Endothelial cell of umbilical vein (primary cell): ENCODE measurements around the gene OGDH. TPM values are rescaled to one million over a fixed set of nuclear protein-coding genes. Genes with fewer than 3 reads are reported as not detected.

Experiments
- BruUV-seq: library from RNA; stranded (reverse); fragments of 400-500 nt; replicated peaks from 2 replicates; lab custom pipeline; 2021; lab: Mats Ljungman, UMichigan
- CTCF ChIA-PET: fragments of 300-600, 350-600 bp; sonication (Branson Sonifier 250); formaldehyde crosslinking; loops from one replicate; lab custom pipeline; 2021; ENCODE audit warnings: antibody characterized with exemption, inconsistent platforms; lab: Charles Lee
- POLR2A ChIA-PET: fragments of 300-600, 350-600 bp; sonication (Branson Sonifier 250); formaldehyde crosslinking; loops from one replicate; lab custom pipeline; 2021; ENCODE audit warnings: antibody characterized with exemption, inconsistent platforms; lab: Charles Lee
- DNase-seq: peaks from one replicate; pipeline ENCODE4 v3.0.0-alpha.2; 2011; ENCODE audit warnings: low read depth, low spot score
- FAIRE-seq: peaks from 2 replicates; lab custom pipeline; 2011; peaks lifted over from hg19 to GRCh38; lab: Jason Lieb, UNC
- H2AFZ ChIP-seq: 2 replicates; pipeline ENCODE4 v1.6.0; 2012; ENCODE audit warnings: low read depth, low read length, control low read depth, inconsistent platforms
- H3K27ac ChIP-seq: 2 replicates; pipeline ENCODE4 v1.5.1; 2011; ENCODE audit warnings: low read depth, mild to moderate bottlenecking, control low read depth, low read length, moderate library complexity; ENCODE audit not compliant: insufficient read depth
- H3K27me3 ChIP-seq, 2 experiments: 2 replicates each; pipeline versions ENCODE4 v1.6.0 to v1.6.1; 2011; ENCODE audit warnings: low read length in 2 of 2, mixed read lengths in 1 of 2; ENCODE audit not compliant: control insufficient read depth in 2 of 2, insufficient read depth in 2 of 2
- H3K36me3 ChIP-seq, 2 experiments: 2 replicates in 1 of 2; 3 replicates in 1 of 2; pipeline ENCODE4 v1.5.1; 2011; ENCODE audit warnings: low read length in 2 of 2, mild to moderate bottlenecking in 1 of 2, moderate library complexity in 1 of 2; ENCODE audit not compliant: control insufficient read depth in 2 of 2, insufficient read depth in 2 of 2; ENCODE audit errors: extremely low read depth in 1 of 2
- H3K4me1 ChIP-seq: 3 replicates; pipeline ENCODE4 v1.5.1; 2011; ENCODE audit warnings: mild to moderate bottlenecking, low read length; ENCODE audit not compliant: control insufficient read depth, insufficient read depth; ENCODE audit errors: extremely low read depth
- H3K4me2 ChIP-seq: 2 replicates; pipeline ENCODE4 v1.6.1; 2011; ENCODE audit warnings: low read length, control low read depth, mixed read lengths; ENCODE audit not compliant: insufficient read depth
- H3K4me3 ChIP-seq, 3 experiments: fragments of 200-600 bp in 1 of 3; sonication (generic), shearing (Covaris generic) in 1 of 3; replicated peaks in 1 of 3; 2 replicates each; pipeline ENCODE4 v1.5.1; 2011 to 2016; ENCODE audit warnings: control low read depth in 3 of 3, low read length in 3 of 3, mild to moderate bottlenecking in 2 of 3, inconsistent platforms in 1 of 3, low read depth in 1 of 3, moderate library complexity in 1 of 3; ENCODE audit not compliant: insufficient read depth in 1 of 3
- H3K79me2 ChIP-seq: 2 replicates; pipeline ENCODE4 v1.6.0; 2012; ENCODE audit warnings: low read length, inconsistent platforms; ENCODE audit not compliant: control insufficient read depth, insufficient read depth
- H3K9ac ChIP-seq: replicated peaks from 2 replicates; pipeline ENCODE3; 2011; ENCODE audit warnings: low read length, control low read depth; ENCODE audit not compliant: insufficient read depth; ENCODE audit errors: extremely low read depth
- H3K9me1 ChIP-seq: replicated peaks from 3 replicates; pipeline ENCODE4 v1.6.0; 2011; ENCODE audit warnings: mild to moderate bottlenecking, low read length; ENCODE audit not compliant: control insufficient read depth, insufficient read depth; ENCODE audit errors: extremely low read depth
- H3K9me3 ChIP-seq: replicated peaks from 2 replicates; pipeline ENCODE4 v1.5.1; 2012; ENCODE audit warnings: low read length, inconsistent platforms; ENCODE audit not compliant: control insufficient read depth, insufficient read depth
- H4K20me1 ChIP-seq: replicated peaks from 2 replicates; pipeline ENCODE3; 2011; ENCODE audit warnings: mild to moderate bottlenecking, low read length; ENCODE audit not compliant: control insufficient read depth, insufficient read depth; ENCODE audit errors: extremely low read depth
- CTCF ChIP-seq, 2 donors: IDR thresholded peaks; 1 replicate in 1 of 2; 2 replicates in 1 of 2; pipeline ENCODE4 v1.5.1; 2011; ENCODE audit warnings: low read length in 2 of 2, mild to moderate bottlenecking in 2 of 2, moderate library complexity in 2 of 2, control low read depth in 1 of 2, inconsistent platforms in 1 of 2, low read depth in 1 of 2; ENCODE audit not compliant: insufficient read depth in 1 of 2; ENCODE audit errors: extremely low read depth in 1 of 2
- EZH2 ChIP-seq: IDR thresholded peaks from 2 replicates; pipeline ENCODE4 v1.6.1; 2012; ENCODE audit warnings: borderline replicate concordance, low read depth, mild to moderate bottlenecking, moderate library complexity, low read length, inconsistent platforms; ENCODE audit not compliant: severe bottlenecking
- FOS ChIP-seq: IDR thresholded peaks from 2 replicates; pipeline ENCODE4 v1.6.1; 2011; ENCODE audit warnings: mild to moderate bottlenecking, low read length, moderate library complexity, borderline replicate concordance; ENCODE audit not compliant: insufficient read depth
- GATA2 ChIP-seq: IDR thresholded peaks from 2 replicates; pipeline ENCODE4 v1.7.0; 2011; ENCODE audit warnings: low read depth, mild to moderate bottlenecking, moderate library complexity, mixed read lengths, low read length; ENCODE audit not compliant: insufficient read length, insufficient read depth
- JUN ChIP-seq: IDR thresholded peaks from 2 replicates; pipeline ENCODE4 v1.6.1; 2011; ENCODE audit warnings: borderline replicate concordance, low read depth; ENCODE audit not compliant: insufficient read length, insufficient read depth
- MAX ChIP-seq: IDR thresholded peaks from 2 replicates; pipeline ENCODE4 v1.6.1; 2011; ENCODE audit not compliant: insufficient read depth, insufficient read length
- MYC ChIP-seq: IDR thresholded peaks from one replicate; pipeline ENCODE4 v1.6.1; 2011; ENCODE audit warnings: mild to moderate bottlenecking, low read depth, low read length
- POLR2A ChIP-seq: IDR thresholded peaks from 2 replicates; pipeline ENCODE4 v1.6.1; 2012; ENCODE audit warnings: low read depth, mild to moderate bottlenecking, control low read depth, low read length
- POLR2AphosphoS5 ChIP-seq: IDR thresholded peaks from 2 replicates; pipeline ENCODE4 v1.6.1; 2012; ENCODE audit warnings: low read depth, mild to moderate bottlenecking, control low read depth, low read length, moderate library complexity; ENCODE audit not compliant: insufficient read depth
- dilution Hi-C: fragments of 300-500 bp; cut with MboI; formaldehyde crosslinking; loops from one replicate; pipeline ENCODE4 v1.15.0; 2019; ENCODE audit warnings: low sequenced_read_pairs; ENCODE audit not compliant: extremely low pct_ligation_motif_present
- intact Hi-C: fragments of 100-400 bp; cut with micrococcal nuclease; formaldehyde crosslinking; loops from one replicate; pipeline ENCODE4 v1.10.0; 2022
- polyA plus RNA-seq, 4 experiments: library from polyadenylated mRNA; depleted of rRNA in 3 of 4; stranded (reverse) in 3 of 4; unstranded in 1 of 4; fragments of >200 nt; gene quantifications; 2 replicates each; pipeline versions ENCODE4 v1.2.1 to v1.2.3, GENCODE V29; 2011 to 2012; ENCODE audit warnings: missing spikeins in 1 of 4
- total RNA-seq: library from RNA; stranded (reverse); gene quantifications from 2 replicates; pipeline ENCODE4 v1.2.3, GENCODE V29; 2021

Gene OGDH
- total and polyA plus RNA-seq, 2 donors (not counting 3 experiments of a cell fraction or from before 2014, with no cell fraction given): 88.9 to 92.9 TPM

- Histone ChIP-seq H3K27me3 (no peaks in the 10 kb centered on the region), H2AFZ (peak overlapping the region; percentile 60), H3K27ac (peak overlapping the region; percentile 73), H3K9me3 (no peaks in the 10 kb centered on the region), H3K9me1 (no peaks in the 10 kb centered on the region), H3K9ac (peak overlapping the region; percentile 80), H3K4me3 (peak overlapping the region in 2 of 3 experiments; percentile 54 to 77), H3K4me1 (peaks cover 9% of the 10 kb centered on the region), H4K20me1 (no peaks in the 10 kb centered on the region), H3K36me3 (peaks cover 26 to 27% of the 10 kb centered on the region in 2 experiments), H3K4me2 (peak overlapping the region; percentile 82), H3K79me2 (peaks cover 28% of the 10 kb centered on the region)
- POLR2A ChIA-PET: interaction anchor here (0.7 to 1.0 kb wide), 3 partner anchors 8 to 33 kb away, joined by 3 to 6 read pairs (median 4); partner anchors contain the start of gene TMED4
- no peak for FAIRE-seq
- CTCF ChIA-PET: interaction anchor here (0.8 to 1.7 kb wide), 7 partner anchors 9 to 561 kb away, joined by 3 to 16 read pairs (median 4); no protein-coding TSS in a partner anchor
- intact Hi-C loops: loop anchor here (5.0 kb wide), 1 partner anchor 317 kb away; no protein-coding TSS in a partner anchor
- TSS peak; percentile 73 for BruUV-seq
- dilution Hi-C loops: no loop called here
- DNase-seq: no peak
- TF ChIP-seq MAX (no peak), FOS (no peak), MYC (no peak), CTCF (IDR thresholded peaks at IDR 0.05; ENCODE audit: extremely low read depth in 1 of 2, insufficient read depth in 1 of 2, low read depth in 1 of 2, low read length in 2 of 2) (no peak), JUN (no peak), POLR2AphosphoS5 (no peak), EZH2 (no peak), GATA2 (no peak), POLR2A (no peak)
Observed at GRCh38 chr7:44574287-44574872, 32.0 kb upstream of the OGDH start.
